IMR-90 (cell line): ENCODE results near the gene CYTH2. TPM values are rescaled to one million over a fixed set of nuclear protein-coding genes. Genes with fewer than 3 reads are reported as not detected.

ENCODE experiments used
- ATAC-seq: fragments of 200-7000 bp; cut with Tn5 transposase; 2 replicates; pipeline ENCODE4 v1.9.1; 2020; ENCODE audit warnings: low read depth, mild to moderate bottlenecking, moderate library complexity
- BruUV-seq: library from RNA; stranded (reverse); fragments of 400-500 nt; replicated peaks from 2 replicates; lab custom pipeline; 2021; lab: Mats Ljungman, UMichigan
- CTCF ChIA-PET: fragments of 300-600 bp; formaldehyde crosslinking; extraction: SDS; loops from one replicate; lab custom pipeline; 2021; ENCODE audit warnings: antibody characterized with exemption; lab: Yijun Ruan, JAX
- POLR2A ChIA-PET: fragments of 300-600 bp; sonication (Branson Sonifier 250); formaldehyde crosslinking; loops from one replicate; lab custom pipeline; 2022; ENCODE audit warnings: antibody characterized with exemption; ENCODE audit not compliant: unreplicated experiment; lab: Charles Lee
- DNase-seq: peaks from one replicate; pipeline ENCODE4 v3.0.0; 2013
- H2AFZ ChIP-seq: replicated peaks from 2 replicates; pipeline ENCODE3; 2013; ENCODE audit warnings: low read length, mild to moderate bottlenecking; ENCODE audit not compliant: poor library complexity
- H2AK5ac ChIP-seq: 2 replicates; pipeline ENCODE4 v1.6.1; 2013; ENCODE audit warnings: low read depth, low read length, inconsistent platforms
- H2AK9ac ChIP-seq: replicated peaks from 2 replicates; pipeline ENCODE3; 2013; ENCODE audit warnings: mild to moderate bottlenecking, low read depth, low read length, moderate library complexity; ENCODE audit not compliant: poor library complexity
- H2BK120ac ChIP-seq: 2 replicates; pipeline ENCODE4 v1.6.1; 2013; ENCODE audit warnings: low read depth, low read length, inconsistent platforms
- H2BK15ac ChIP-seq: 3 replicates; pipeline ENCODE4 v1.6.1; 2013; ENCODE audit warnings: low read depth, low read length, inconsistent platforms
- H2BK20ac ChIP-seq: 2 replicates; pipeline ENCODE4 v1.6.1; 2013; ENCODE audit warnings: low read depth, mild to moderate bottlenecking, inconsistent platforms, low read length, moderate library complexity
- H2BK5ac ChIP-seq: 2 replicates; pipeline ENCODE4 v1.6.1; 2013; ENCODE audit warnings: mild to moderate bottlenecking, low read depth, low read length, inconsistent platforms; ENCODE audit not compliant: poor library complexity, severe bottlenecking
- H3K14ac ChIP-seq: replicated peaks from 2 replicates; pipeline ENCODE4 v1.6.1; 2013; ENCODE audit warnings: low read depth, low read length, inconsistent platforms
- H3K18ac ChIP-seq: 2 replicates; pipeline ENCODE4 v1.6.1; 2013; ENCODE audit warnings: low read depth, low read length, control low read depth
- H3K23ac ChIP-seq: 2 replicates; pipeline ENCODE4 v1.6.1; 2013; ENCODE audit warnings: low read depth, low read length, inconsistent platforms
- H3K27ac ChIP-seq: 2 replicates; pipeline ENCODE4 v1.5.1; 2013; ENCODE audit warnings: mild to moderate bottlenecking, control low read depth, low read length; ENCODE audit not compliant: insufficient read depth
- H3K27me3 ChIP-seq: 2 replicates; pipeline ENCODE4 v1.6.1; 2013; ENCODE audit warnings: low read length; ENCODE audit not compliant: control insufficient read depth, insufficient read depth
- H3K36me3 ChIP-seq: 2 replicates; pipeline ENCODE4 v1.6.1; 2013; ENCODE audit warnings: low read length, mixed read lengths; ENCODE audit not compliant: control insufficient read depth, insufficient read depth
- H3K4ac ChIP-seq: 2 replicates; pipeline ENCODE4 v1.6.1; 2013; ENCODE audit warnings: low read depth, low read length, inconsistent platforms
- H3K4me1 ChIP-seq: 2 replicates; pipeline ENCODE4 v1.6.1; 2013; ENCODE audit warnings: low read length, mixed read lengths; ENCODE audit not compliant: control insufficient read depth, insufficient read depth
- H3K4me2 ChIP-seq: 2 replicates; pipeline ENCODE4 v1.6.1; 2013; ENCODE audit warnings: low read depth, mild to moderate bottlenecking, control low read depth, low read length, moderate library complexity
- H3K4me3 ChIP-seq: 2 replicates; pipeline ENCODE4 v1.5.1; 2013; ENCODE audit warnings: low read depth, mild to moderate bottlenecking, control low read depth, low read length, moderate library complexity; ENCODE audit not compliant: insufficient read depth
- H3K56ac ChIP-seq: 2 replicates; pipeline ENCODE4 v1.6.1; 2013; ENCODE audit warnings: low read length, inconsistent platforms; ENCODE audit not compliant: insufficient read depth; ENCODE audit errors: extremely low read depth
- H3K79me1 ChIP-seq, 2 experiments: 2 replicates each; pipeline ENCODE4 v1.6.1; 2013; ENCODE audit warnings: low read length in 2 of 2, inconsistent platforms in 1 of 2, low read depth in 1 of 2
- H3K9ac ChIP-seq: 2 replicates; pipeline ENCODE4 v1.6.1; 2013; ENCODE audit warnings: low read depth, low read length, control low read depth
- H3K9me1 ChIP-seq: 2 replicates; pipeline ENCODE4 v1.6.1; 2013; ENCODE audit warnings: low read length, inconsistent platforms; ENCODE audit not compliant: insufficient read depth
- H3K9me3 ChIP-seq: 2 replicates; pipeline ENCODE4 v1.6.1; 2013; ENCODE audit warnings: low read length; ENCODE audit not compliant: control insufficient read depth, insufficient read depth
- H4K20me1 ChIP-seq: 2 replicates; pipeline ENCODE4 v1.6.1; 2013; ENCODE audit warnings: low read length, inconsistent platforms; ENCODE audit not compliant: insufficient read depth
- H4K5ac ChIP-seq: 2 replicates; pipeline ENCODE4 v1.6.1; 2013; ENCODE audit warnings: mild to moderate bottlenecking, low read depth, low read length, control low read depth
- H4K8ac ChIP-seq, 2 experiments: 2 replicates each; pipeline ENCODE4 v1.6.1; 2013; ENCODE audit warnings: low read depth in 2 of 2, low read length in 2 of 2, control low read depth in 1 of 2, inconsistent platforms in 1 of 2
- H4K91ac ChIP-seq: 2 replicates; pipeline ENCODE4 v1.6.1; 2013; ENCODE audit warnings: low read depth, low read length, inconsistent platforms; ENCODE audit not compliant: insufficient read depth
- ELK1 ChIP-seq: fragments of 150-350 bp; IDR thresholded peaks from 2 replicates; pipeline ENCODE4 v1.6.1; 2016; ENCODE audit warnings: low read depth, mild to moderate bottlenecking, low read length, moderate library complexity, borderline replicate concordance
- MAZ ChIP-seq: IDR thresholded peaks from 2 replicates; pipeline ENCODE4 v1.6.1; 2012; ENCODE audit warnings: low read depth, mild to moderate bottlenecking, low read length, improper control_type of control experiment, moderate library complexity, borderline replicate concordance
- RAD21 ChIP-seq: IDR thresholded peaks from 2 replicates; pipeline ENCODE4 v1.6.1; 2012; ENCODE audit warnings: low read length, improper control_type of control experiment
- WGBS, 2 experiments: methylation state at CpG; one replicate each; pipeline versions ENCODE4 v1.1.5 to v1.1.7; 2013; ENCODE audit warnings: missing lambda C conversion rate in 2 of 2; ENCODE audit not compliant: insufficient read length in 1 of 2; ENCODE audit errors: extremely low coverage in 2 of 2; 5-methylcytosine and 5-hydroxymethylcytosine counted together
- dilution Hi-C: fragments of 300-500 bp; cut with HindIII; formaldehyde crosslinking; loops from one replicate; pipeline ENCODE4 v1.14.3; 2018; ENCODE audit warnings: low sequenced_read_pairs; ENCODE audit not compliant: unreplicated experiment
- in situ Hi-C: fragments of 300-500 bp; cut with MboI; formaldehyde crosslinking; loops from 3 replicates; pipeline ENCODE4 v1.14.3; 2019; ENCODE audit warnings: low sequenced_read_pairs, inconsistent platforms, mixed read lengths
- intact Hi-C: fragments of 100-400 bp; cut with micrococcal nuclease; formaldehyde crosslinking; loops from 2 replicates; pipeline ENCODE4 v1.10.0; 2022
- polyA plus RNA-seq, 3 experiments: library from polyadenylated mRNA; depleted of rRNA; stranded (reverse); fragments of >200 nt; gene quantifications; 2 replicates each; pipeline ENCODE4 v1.2.3, GENCODE V29; 2012; ENCODE audit warnings: low replicate concordance in 1 of 3
- total RNA-seq: library from RNA; depleted of rRNA; stranded (reverse); fragments of >200 nt; gene quantifications from 2 replicates; pipeline ENCODE4 v1.2.3, GENCODE V29; 2012

CYTH2 gene
- total and polyA plus RNA-seq, 2 of the 4 experiments (the other 2 are of a cell fraction), result 35.8 to 62.0 TPM

- Histone ChIP-seq H4K91ac (no peak overlapping the region), H2AFZ (peak overlapping the region; percentile 57), H3K9ac (no peak overlapping the region), H3K36me3 (peaks cover 21% of the 10 kb centered on the region), H2BK20ac (no peak overlapping the region), H3K27ac (no peak overlapping the region), H3K14ac (0 out of 2 replicates have a peak overlapping the region, but pooled peaks have one; percentile 8), H3K4me2 (no peak overlapping the region), H3K9me3 (no peaks in the 10 kb centered on the region), H4K5ac (no peak overlapping the region), H3K23ac (no peak overlapping the region), H3K4me3 (no peak overlapping the region), H3K4me1 (no peaks in the 10 kb centered on the region; the same call in 1 of the 2 replicates), H2BK15ac (no peak overlapping the region), H3K79me1 (peaks cover 14 to 21% of the 10 kb centered on the region in 2 experiments; a peak in 3 of 4 replicates), H2BK120ac (no peak overlapping the region), H3K27me3 (no peaks in the 10 kb centered on the region), H3K18ac (no peak overlapping the region), H4K8ac (peak overlapping the region in 1 of 2 experiments; percentile 35; a peak in 2 of 4 replicates), H2BK5ac (peak overlapping the region; percentile 8), H2AK5ac (no peak overlapping the region), H3K9me1 (peaks cover 15% of the 10 kb centered on the region), H4K20me1 (peaks cover 19% of the 10 kb centered on the region), H2AK9ac (peak overlapping the region; percentile 80), H3K56ac (no peak overlapping the region), H3K4ac (no peak overlapping the region)
- WGBS, 2 experiments, result 100% methylated on average over 1 of the region's 16 CpGs; no CpG with 5 or more reads in 1 of the 2 experiments
- 0 out of 2 replicates have a peak, but pooled peaks have one; percentile 3 for TF ChIP-seq RAD21
- TF ChIP-seq MAZ, result peak; percentile 34; the same call in 1 of the 2 replicates
- no peak for TF ChIP-seq ELK1
- no TSS peak for BruUV-seq
- DNase-seq, result peak; percentile 84
- CTCF ChIA-PET, result no interaction called here
- intact Hi-C loops, result no loop called here
- in situ Hi-C loops, result no loop called here
- dilution Hi-C loops, result no loop called here
- POLR2A ChIA-PET, result no interaction called here
- ATAC-seq, result no peak
Measured at GRCh38 chr19:48466561-48467325, 2.4 kb upstream of the CYTH2 start.
